RWPE2 (cell line): Measurements from ENCODE around the gene SPTB.

ENCODE experiments used
- ATAC-seq: fragments of 200-7000 bp; cut with Tn5 transposase; 3 replicates; pipeline ENCODE4 v1.9.1; 2021; ENCODE audit warnings: low read depth
- DNase-seq: peaks from one replicate; pipeline ENCODE4 v3.0.0-alpha.2; 2020; ENCODE audit warnings: low spot score
- H3K27ac ChIP-seq: fragments of 450-650 bp; 2 replicates; pipeline ENCODE4 v1.5.1; 2017; ENCODE audit warnings: mild to moderate bottlenecking; ENCODE audit not compliant: poor library complexity, severe bottlenecking
- H3K27me3 ChIP-seq: fragments of 250-450 bp; sonication (Bioruptor Pico); 2 replicates; pipeline ENCODE4 v1.5.1; 2021; ENCODE audit warnings: mild to moderate bottlenecking, moderate library complexity; ENCODE audit not compliant: insufficient read depth, poor library complexity, severe bottlenecking
- H3K36me3 ChIP-seq: fragments of 250-450 bp; sonication (Bioruptor Pico); 2 replicates; pipeline ENCODE4 v1.5.1; 2020; ENCODE audit warnings: low read depth, mild to moderate bottlenecking, moderate library complexity
- H3K4me1 ChIP-seq: fragments of 250-450 bp; sonication (Bioruptor Pico); 2 replicates; pipeline ENCODE4 v1.5.1; 2021; ENCODE audit warnings: mild to moderate bottlenecking, moderate library complexity; ENCODE audit not compliant: insufficient read depth, poor library complexity, severe bottlenecking
- H3K4me3 ChIP-seq: fragments of 250-450 bp; sonication (Bioruptor Pico); 2 replicates; pipeline ENCODE4 v1.5.1; 2021; ENCODE audit warnings: mild to moderate bottlenecking, moderate library complexity; ENCODE audit not compliant: severe bottlenecking
- H3K9me3 ChIP-seq: fragments of 250-450 bp; sonication (Bioruptor Pico); 2 replicates; pipeline ENCODE4 v1.5.1; 2021; ENCODE audit warnings: mild to moderate bottlenecking, moderate library complexity; ENCODE audit not compliant: severe bottlenecking
- TF ChIP-seq, protein P1 (sequence below): fragments of 450-650 bp; IDR thresholded peaks from one replicate; pipeline ENCODE4 v1.5.1; 2017; ENCODE audit warnings: mild to moderate bottlenecking, moderate library complexity; ENCODE audit not compliant: poor library complexity, severe bottlenecking

SPTB gene

DNA sequence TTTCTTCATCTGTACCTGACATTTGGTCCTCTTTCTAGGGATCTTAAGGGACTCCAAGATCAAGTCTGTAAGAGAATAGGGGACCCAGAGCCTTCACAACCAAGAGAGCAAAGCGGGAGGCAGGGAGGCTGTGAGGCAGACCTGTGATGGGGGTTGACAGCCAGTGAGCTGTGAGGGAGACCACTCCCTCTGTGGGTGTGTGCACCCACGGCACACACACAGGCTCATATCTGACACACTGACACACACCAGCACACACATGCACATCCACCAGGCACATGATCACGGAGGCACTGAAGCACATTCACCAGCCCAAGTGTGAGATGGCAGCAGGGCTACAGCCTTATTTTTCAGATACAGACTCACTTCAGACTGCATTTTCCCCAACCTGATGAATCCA, 55.2 kb downstream of the SPTB start:
- Histone ChIP-seq H3K36me3 (no peaks in the 10 kb centered on the region), H3K4me3 (no peak overlapping the region), H3K27ac (no peak overlapping the region), H3K4me1 (no peaks in the 10 kb centered on the region), H3K9me3 (no peaks in the 10 kb centered on the region), H3K27me3 (no peaks in the 10 kb centered on the region)
- TF ChIP-seq, protein P1, sequence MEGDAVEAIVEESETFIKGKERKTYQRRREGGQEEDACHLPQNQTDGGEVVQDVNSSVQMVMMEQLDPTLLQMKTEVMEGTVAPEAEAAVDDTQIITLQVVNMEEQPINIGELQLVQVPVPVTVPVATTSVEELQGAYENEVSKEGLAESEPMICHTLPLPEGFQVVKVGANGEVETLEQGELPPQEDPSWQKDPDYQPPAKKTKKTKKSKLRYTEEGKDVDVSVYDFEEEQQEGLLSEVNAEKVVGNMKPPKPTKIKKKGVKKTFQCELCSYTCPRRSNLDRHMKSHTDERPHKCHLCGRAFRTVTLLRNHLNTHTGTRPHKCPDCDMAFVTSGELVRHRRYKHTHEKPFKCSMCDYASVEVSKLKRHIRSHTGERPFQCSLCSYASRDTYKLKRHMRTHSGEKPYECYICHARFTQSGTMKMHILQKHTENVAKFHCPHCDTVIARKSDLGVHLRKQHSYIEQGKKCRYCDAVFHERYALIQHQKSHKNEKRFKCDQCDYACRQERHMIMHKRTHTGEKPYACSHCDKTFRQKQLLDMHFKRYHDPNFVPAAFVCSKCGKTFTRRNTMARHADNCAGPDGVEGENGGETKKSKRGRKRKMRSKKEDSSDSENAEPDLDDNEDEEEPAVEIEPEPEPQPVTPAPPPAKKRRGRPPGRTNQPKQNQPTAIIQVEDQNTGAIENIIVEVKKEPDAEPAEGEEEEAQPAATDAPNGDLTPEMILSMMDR: no peak
- no peak for DNase-seq
- no peak for ATAC-seq

DNA sequence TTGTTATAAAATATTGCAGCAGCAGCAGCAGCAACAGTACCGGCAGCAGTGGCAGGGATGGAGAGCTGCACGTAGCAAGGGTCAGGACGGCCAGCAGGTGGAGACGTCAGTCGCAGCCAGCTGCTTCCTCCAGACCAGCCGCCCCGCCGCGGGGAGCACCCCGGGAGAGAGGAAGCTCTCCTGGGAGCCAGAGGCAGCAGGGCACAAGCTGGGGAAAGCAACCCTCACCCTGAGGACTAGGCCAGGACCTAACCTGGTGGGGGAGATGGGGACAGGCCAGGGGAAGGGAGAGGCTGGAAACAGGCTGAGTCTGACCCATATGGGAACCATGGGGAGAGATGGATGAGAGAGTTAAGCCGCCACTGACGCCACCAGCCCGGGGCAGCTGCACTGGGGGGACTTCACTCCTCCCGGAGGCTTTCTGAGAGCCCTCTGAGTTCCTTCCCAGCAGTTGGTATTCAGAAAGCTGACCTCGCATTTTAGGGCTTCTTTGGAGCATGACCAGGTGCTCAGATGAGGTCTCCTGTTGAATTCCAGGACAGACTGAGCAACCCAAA, 56.3 kb downstream of the SPTB start:
- ATAC-seq (peak; percentile 97), DNase-seq (peak; percentile 83)
- Histone ChIP-seq H3K27ac (no peak overlapping the region), H3K9me3 (no peaks in the 10 kb centered on the region), H3K4me1 (no peaks in the 10 kb centered on the region), H3K36me3 (no peaks in the 10 kb centered on the region), H3K27me3 (no peaks in the 10 kb centered on the region), H3K4me3 (no peak overlapping the region)
- TF ChIP-seq, protein P1: peak; percentile 95

DNA sequence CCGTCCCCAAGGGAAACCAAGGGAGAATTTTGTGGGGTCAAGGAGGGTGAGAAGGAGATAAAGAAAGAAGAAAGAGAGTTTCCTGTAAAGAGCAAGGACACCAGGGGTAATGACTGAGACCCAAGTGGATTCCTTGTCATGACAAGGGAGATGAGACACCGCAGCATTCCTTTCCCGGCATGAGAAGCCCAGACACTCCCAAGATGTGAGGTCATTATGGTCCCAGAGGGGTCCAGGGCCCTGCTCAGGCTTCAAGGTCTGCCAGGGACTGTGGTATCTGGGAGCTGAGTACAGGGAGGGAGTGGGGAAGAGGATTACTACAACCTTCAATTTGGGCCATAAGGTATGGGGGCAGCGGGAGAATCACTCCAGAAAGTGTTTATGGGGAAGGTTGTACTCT, 58.1 kb downstream of the SPTB start:
- ATAC-seq: no peak
- TF ChIP-seq, protein P1: no peak
- no peak for DNase-seq
- no peaks in the 10 kb centered on the region for H3K36me3 ChIP-seq
- H3K4me1 ChIP-seq: no peaks in the 10 kb centered on the region
- no peaks in the 10 kb centered on the region for H3K27me3 ChIP-seq
- no peak overlapping the region for H3K4me3 ChIP-seq
- no peak overlapping the region for H3K27ac ChIP-seq
- no peaks in the 10 kb centered on the region for H3K9me3 ChIP-seq

DNA sequence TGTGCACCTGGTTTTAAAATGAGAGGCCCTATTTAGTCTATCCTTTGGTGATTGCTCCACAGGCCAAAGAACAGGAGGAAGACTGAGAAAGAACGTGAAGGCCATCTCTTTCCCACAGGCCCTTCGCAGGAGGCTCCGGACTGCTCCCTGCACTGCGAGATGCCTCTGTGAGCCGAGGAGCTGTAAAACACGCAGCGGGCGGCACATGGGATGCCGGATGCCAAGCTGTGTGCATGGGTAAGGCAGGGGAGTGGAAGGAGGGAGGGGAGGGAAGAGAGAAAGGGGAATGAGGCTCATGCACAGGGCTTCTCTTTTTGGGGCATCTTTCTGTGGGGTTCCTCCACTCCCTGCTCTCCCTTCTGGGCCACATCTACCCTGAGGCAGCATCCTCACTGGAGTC, 61.6 kb downstream of the SPTB start:
- DNase-seq (no peak), ATAC-seq (no peak)
- Histone ChIP-seq H3K4me1 (no peaks in the 10 kb centered on the region), H3K27me3 (no peaks in the 10 kb centered on the region), H3K4me3 (no peak overlapping the region), H3K27ac (no peak overlapping the region), H3K36me3 (no peaks in the 10 kb centered on the region), H3K9me3 (no peaks in the 10 kb centered on the region)
- TF ChIP-seq, protein P1: no peak

DNA sequence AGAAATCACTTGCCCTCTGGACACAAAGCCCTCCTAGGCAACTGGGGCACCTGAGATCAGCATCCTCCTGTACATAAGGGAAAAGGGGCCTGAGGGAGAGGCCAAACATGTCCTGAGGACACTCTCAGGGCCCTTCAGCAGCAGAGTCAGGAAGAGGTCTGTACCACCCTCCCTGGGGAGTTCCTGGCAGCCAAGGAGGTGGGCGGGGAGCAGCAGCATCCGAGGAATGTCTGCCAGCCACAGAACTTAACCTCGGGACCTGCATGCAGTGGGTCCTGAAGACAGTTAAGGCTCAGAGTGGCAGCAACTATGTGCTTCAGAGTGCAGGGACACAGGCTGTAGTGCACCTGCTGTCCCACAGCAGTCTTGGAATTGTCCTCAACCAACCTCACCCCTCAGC, 62.1 kb downstream of the SPTB start:
- H3K4me3 ChIP-seq: no peak overlapping the region
- TF ChIP-seq, protein P1: no peak
- H3K36me3 ChIP-seq: no peaks in the 10 kb centered on the region
- H3K4me1 ChIP-seq: no peaks in the 10 kb centered on the region
- no peak for DNase-seq
- no peaks in the 10 kb centered on the region for H3K27me3 ChIP-seq
- no peak overlapping the region for H3K27ac ChIP-seq
- H3K9me3 ChIP-seq: no peaks in the 10 kb centered on the region
- ATAC-seq: peak; percentile 54; the same call in 1 of the 3 replicates
